HG02623 (cell line): Measurements from ENCODE around the gene ALDH1B1.
"Not testable (repeated sequence)": the region's sequence is repeated elsewhere in the genome, so short reads cannot be mapped to it uniquely, and the experiment has no call there.

Experiments
- ATAC-seq: cut with Tn5 transposase; IDR thresholded peaks from one replicate; pipeline ENCODE4 v1.9.1; 2021; ENCODE audit warnings: moderate library complexity; ENCODE audit not compliant: unreplicated experiment

The ALDH1B1 gene

GRCh38 chr9:38360839-38361472 is 31.5 kb upstream of the ALDH1B1 start:
- no peak for ATAC-seq

GRCh38 chr9:38361473-38361850 is 31.0 kb upstream of the ALDH1B1 start:
- no peak for ATAC-seq

- no peak for ATAC-seq
Measured at GRCh38 chr9:38362852-38363588, 29.5 kb upstream of the ALDH1B1 start.

GRCh38 chr9:38363589-38363925 is 28.9 kb upstream of the ALDH1B1 start:
- ATAC-seq, result no peak

DNA sequence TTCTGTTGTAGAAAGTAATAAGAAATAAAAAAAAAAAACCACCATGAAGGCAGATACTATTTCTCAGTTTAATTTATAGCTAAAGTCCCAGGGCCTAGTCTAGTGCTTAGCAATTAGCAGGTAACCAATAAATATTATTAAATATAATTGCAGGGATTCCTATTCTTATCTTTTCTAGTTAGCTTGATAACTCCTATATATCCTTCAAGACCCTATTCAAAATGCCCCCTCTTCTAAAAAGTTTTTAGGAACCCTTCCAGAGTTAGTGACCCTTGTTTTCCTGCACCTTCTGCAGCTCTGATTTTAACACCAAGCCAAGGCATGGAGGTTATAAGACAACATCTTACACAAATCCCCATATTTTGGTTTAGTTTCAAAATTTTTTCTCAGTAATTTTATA is 24.6 kb upstream of the ALDH1B1 start:
- no peak for ATAC-seq

GRCh38 chr9:38368731-38369130 is 23.8 kb upstream of the ALDH1B1 start:
- no peak for ATAC-seq

DNA sequence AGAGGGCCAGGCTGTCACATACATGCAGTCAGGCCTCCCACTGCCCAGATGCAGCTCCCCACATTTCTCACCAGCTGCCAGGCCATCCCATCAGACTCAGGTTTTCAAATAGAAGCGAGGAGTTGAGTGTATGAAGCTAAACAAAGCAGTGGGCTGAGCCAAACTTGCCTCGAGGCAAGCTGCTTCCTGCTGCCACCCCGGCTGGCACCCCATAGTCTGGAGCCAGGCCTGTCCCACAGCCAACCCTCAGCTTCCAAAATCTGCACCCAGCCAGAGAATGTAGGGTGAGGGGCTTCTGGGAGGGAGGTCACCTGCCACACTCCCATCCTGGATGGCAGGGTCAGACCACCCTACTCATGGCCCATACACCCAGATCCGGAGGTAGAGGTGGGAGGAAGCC is 22.3 kb upstream of the ALDH1B1 start:
- no peak for ATAC-seq

- ATAC-seq, result no peak
Measured at GRCh38 chr9:38371495-38371894, 21.0 kb upstream of the ALDH1B1 start.

GRCh38 chr9:38372762-38373619 is 19.5 kb upstream of the ALDH1B1 start:
- no peak for ATAC-seq

DNA sequence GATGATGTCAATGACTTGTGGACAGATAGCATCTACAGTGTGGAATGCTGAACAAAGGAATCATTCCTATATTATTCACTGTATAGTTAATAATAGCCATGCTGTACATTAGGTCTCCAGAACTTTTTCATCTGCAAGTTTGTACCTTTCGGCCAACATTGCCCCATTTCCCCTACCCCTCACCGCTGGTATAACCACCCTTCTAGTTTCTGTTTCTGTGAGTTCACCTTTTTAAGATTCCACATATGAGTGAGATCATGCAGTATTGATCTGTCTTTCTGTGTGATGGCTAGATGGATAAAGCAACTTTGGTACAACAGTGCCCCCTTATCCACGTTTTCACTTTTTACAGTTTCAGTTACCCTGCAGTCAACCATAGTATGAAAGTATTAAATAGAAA is 18.8 kb upstream of the ALDH1B1 start:
- ATAC-seq, result no peak

- no peak for ATAC-seq
Measured at GRCh38 chr9:38374847-38375571, 17.5 kb upstream of the ALDH1B1 start.

DNA sequence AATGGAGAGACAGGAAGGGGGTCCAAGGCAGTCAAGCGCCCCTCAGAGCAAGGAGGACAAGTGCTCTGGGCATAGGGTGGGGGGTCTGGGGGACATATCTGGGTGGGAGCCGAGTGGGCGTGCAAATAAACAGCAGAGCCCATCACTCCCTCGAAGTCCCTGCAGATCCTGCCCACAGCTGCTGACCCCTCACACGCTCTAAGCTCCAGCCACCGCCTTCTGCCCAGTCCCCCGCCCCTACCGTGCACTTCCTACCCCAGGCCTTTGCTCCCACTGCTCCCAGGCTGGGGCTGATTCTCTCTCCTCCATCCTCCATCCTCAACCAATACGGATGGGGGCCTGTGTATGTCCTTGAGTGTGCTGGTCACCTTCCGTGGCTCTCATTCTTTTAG is 16.9 kb upstream of the ALDH1B1 start:
- ATAC-seq, result no peak

- no peak for ATAC-seq
Measured at GRCh38 chr9:38376021-38376670, 16.4 kb upstream of the ALDH1B1 start.

DNA sequence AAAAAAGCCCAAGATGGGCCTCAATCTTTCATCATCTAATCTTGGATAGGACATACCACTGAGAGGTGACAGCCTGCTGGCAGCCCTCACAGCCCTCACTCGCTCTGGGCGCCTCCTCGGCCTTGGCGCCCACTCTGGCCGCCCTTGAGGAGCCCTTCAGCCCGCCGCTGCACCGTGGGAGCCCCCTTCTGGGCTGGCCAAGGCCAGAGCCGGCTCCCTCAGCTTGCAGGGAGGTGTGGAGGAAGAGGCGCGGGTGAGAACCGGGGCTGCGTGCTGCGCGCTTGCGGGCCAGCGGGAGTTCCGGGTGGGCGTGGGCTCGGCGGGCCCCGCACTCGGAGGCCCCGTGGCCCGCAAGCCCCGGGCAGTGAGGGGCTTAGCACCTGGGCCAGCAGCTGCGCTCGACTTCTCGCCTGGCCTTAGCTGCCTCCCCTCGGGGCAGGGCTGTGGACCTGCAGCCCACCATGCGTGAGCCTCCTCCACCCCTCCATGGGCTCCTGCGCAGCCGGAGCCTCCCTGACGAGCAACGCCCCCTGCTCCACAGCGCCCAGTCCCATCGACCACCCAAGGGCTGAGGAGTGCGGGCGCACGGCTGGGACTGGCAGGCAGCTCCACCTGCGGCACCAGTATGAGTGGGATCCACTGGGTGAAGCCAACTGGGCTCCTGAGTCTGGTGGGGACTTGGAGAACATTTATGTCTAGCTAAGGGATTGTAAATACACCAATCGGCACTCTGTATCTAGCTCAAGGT is 15.0 kb upstream of the ALDH1B1 start:
- ATAC-seq, result not testable (repeated sequence)

DNA sequence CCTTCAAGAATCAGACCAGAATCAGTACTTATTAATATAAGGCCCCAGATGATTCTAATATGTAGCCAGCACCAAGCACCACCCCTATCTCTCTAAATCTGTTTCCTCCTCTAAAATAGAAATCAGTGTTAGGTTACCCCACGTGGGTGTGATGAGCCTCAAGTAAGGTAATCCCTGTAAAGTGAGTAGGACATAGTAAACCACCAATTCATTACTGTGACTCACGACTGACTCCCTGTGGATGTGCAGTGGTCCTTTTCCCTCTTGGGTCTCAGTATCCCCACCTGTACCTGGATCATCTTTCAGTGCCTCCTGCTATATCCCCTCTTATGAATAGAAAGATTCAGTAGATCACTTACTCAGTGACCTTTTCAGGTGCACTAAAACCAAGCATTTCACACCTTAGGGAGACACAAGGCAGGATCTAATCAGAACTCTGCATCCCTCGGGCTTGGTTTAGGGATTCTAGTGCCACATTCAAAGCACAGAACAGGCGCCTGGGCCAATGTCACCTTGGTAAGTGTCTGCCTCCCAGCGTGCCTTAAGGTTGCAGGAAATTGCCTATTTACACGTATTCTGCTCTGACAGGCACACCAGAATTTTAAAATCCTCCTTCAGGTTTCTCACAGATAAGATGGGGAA is 12.2 kb upstream of the ALDH1B1 start:
- no peak for ATAC-seq

GRCh38 chr9:38380872-38381534 is 11.5 kb upstream of the ALDH1B1 start:
- ATAC-seq, result no peak

- ATAC-seq, result no peak
Measured at GRCh38 chr9:38382141-38382540, 10.4 kb upstream of the ALDH1B1 start.

DNA sequence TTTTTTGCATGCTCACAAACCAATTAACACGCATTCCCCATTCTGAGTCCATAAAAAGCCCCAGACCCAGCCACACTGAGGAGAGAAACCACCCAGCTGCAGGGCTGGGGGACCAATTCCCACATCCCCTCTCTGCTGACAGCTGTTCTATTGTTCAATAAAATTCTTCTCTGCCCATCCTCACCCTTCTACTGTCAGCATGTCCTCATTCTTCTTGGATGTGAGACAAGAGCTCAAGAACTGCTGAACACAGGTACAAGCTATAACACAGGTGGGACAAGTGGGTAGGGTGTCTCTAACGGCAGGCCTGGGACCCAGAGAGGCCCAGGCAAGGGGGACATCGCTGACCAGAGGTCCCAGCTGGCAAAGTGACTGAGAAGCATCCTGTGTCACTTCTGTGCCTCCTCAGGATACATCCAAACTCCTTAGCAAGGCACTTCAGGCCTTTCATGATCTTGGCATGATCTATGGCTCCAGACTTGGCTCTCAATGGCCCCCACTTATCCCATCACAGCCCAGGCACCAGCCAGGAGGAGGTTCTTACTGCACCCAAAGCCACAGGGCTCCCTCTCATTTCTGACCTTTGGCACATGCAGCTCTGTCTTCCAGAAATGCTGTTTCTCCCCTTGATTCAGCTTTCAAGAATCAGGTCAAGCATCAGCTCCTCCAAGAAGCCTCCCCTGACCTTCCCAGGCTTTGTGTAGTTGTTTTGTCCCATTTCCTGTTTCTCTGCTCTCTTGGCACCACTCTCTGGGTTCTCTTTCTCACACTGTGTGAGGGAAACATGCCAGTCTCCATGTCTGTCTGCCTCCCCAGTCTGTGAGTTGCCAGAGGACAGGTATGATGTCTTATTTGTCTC is 7.3 kb upstream of the ALDH1B1 start:
- no peak for ATAC-seq
